Ramos (cell line): ENCODE data around the gene PLEKHH1.
"Not testable (repeated sequence)": the region's sequence is repeated elsewhere in the genome, so short reads cannot be mapped to it uniquely, and the experiment has no call there.

ENCODE experiments used
- in situ Hi-C: fragments of 300-500 bp; cut with MboI; formaldehyde crosslinking; loops from one replicate; pipeline ENCODE4 v1.14.3; 2022; ENCODE audit warnings: low sequenced_read_pairs; ENCODE audit not compliant: unreplicated experiment

The PLEKHH1 gene

GRCh38 chr14:67577909-67578749 is 45.0 kb downstream of the PLEKHH1 start:
- in situ Hi-C loops, result no loop called here

- in situ Hi-C loops, result no loop called here
Observed at GRCh38 chr14:67579040-67579439, 46.0 kb downstream of the PLEKHH1 start.

GRCh38 chr14:67579636-67580035 is 46.5 kb downstream of the PLEKHH1 start:
- in situ Hi-C loops, result loop anchor here (5.0 to 10.0 kb wide), 2 partner anchors 88 to 125 kb away; partner anchors contain the start of gene RDH12

- in situ Hi-C loops, result loop anchor here (5.0 to 10.0 kb wide), 2 partner anchors 87 to 124 kb away; partner anchors contain the start of gene RDH12
Observed at GRCh38 chr14:67580336-67581171, 47.5 kb downstream of the PLEKHH1 start.

- in situ Hi-C loops, result loop anchor here (5.0 to 10.0 kb wide), 2 partner anchors 86 to 123 kb away; partner anchors contain the start of gene RDH12
Observed at GRCh38 chr14:67581643-67582042, 48.6 kb downstream of the PLEKHH1 start.

- in situ Hi-C loops, result loop anchor here (5.0 to 10.0 kb wide), 2 partner anchors 85 to 123 kb away; partner anchors contain the start of gene RDH12
Observed at GRCh38 chr14:67582061-67582460, 49.0 kb downstream of the PLEKHH1 start.

GRCh38 chr14:67583711-67584644 is 50.9 kb downstream of the PLEKHH1 start:
- in situ Hi-C loops, result loop anchor here (5.0 to 10.0 kb wide), 2 partner anchors 83 to 121 kb away; partner anchors contain the start of gene RDH12

- in situ Hi-C loops, result loop anchor here (5.0 to 10.0 kb wide), 2 partner anchors 82 to 120 kb away; partner anchors contain the start of gene RDH12
Observed at GRCh38 chr14:67584978-67585377, 51.9 kb downstream of the PLEKHH1 start.

GRCh38 chr14:67586369-67586768 is 53.3 kb downstream of the PLEKHH1 start:
- in situ Hi-C loops, result loop anchor here (10.0 kb wide), 1 partner anchor 118 kb away; the partner anchor contains the start of gene RDH12

- in situ Hi-C loops, result loop anchor here (10.0 kb wide), 1 partner anchor 116 kb away; the partner anchor contains the start of gene RDH12
Observed at GRCh38 chr14:67589204-67589770, 56.2 kb downstream of the PLEKHH1 start.

- in situ Hi-C loops, result not testable (repeated sequence)
Observed at GRCh38 chr14:67593650-67594049, 60.6 kb downstream of the PLEKHH1 start.

- in situ Hi-C loops, result no loop called here
Observed at GRCh38 chr14:67595392-67595791, 62.3 kb downstream of the PLEKHH1 start.

GRCh38 chr14:67599698-67600561 is 66.8 kb downstream of the PLEKHH1 start, which contains the start of gene PIGH:
PIGH (minus strand) TSS chr14:67600268; CDS start chr14:67600203, 65 bp downstream.
- in situ Hi-C loops, result loop anchor here (25.0 kb wide), 1 partner anchor 1212 kb away; no protein-coding TSS in a partner anchor

GRCh38 chr14:67600562-67600974 is 67.5 kb downstream of the PLEKHH1 start:
- in situ Hi-C loops, result loop anchor here (25.0 kb wide), 1 partner anchor 1212 kb away; no protein-coding TSS in a partner anchor

GRCh38 chr14:67602076-67602475 is 69.0 kb downstream of the PLEKHH1 start:
- in situ Hi-C loops, result loop anchor here (25.0 kb wide), 1 partner anchor 1210 kb away; no protein-coding TSS in a partner anchor

- in situ Hi-C loops, result loop anchor here (25.0 kb wide), 1 partner anchor 1209 kb away; no protein-coding TSS in a partner anchor
Observed at GRCh38 chr14:67602995-67603545, 70.0 kb downstream of the PLEKHH1 start.

- in situ Hi-C loops, result loop anchor here (25.0 kb wide), 1 partner anchor 1205 kb away; no protein-coding TSS in a partner anchor
Observed at GRCh38 chr14:67607646-67608045, 74.6 kb downstream of the PLEKHH1 start.
